Mammary epithelial cell (primary cell): ENCODE measurements around the gene ZC3H4.

Experiments used
- EZH2 ChIP-seq: IDR thresholded peaks from 2 replicates; pipeline ENCODE4 v1.6.1; 2012; ENCODE audit warnings: low read length, inconsistent platforms, borderline replicate concordance
- TF ChIP-seq, protein P1 (sequence below), 2 donors: IDR thresholded peaks in 1 of 2; conservative IDR thresholded peaks in 1 of 2; 2 replicates each; pipeline ENCODE4 v1.5.1; 2011 to 2012; ENCODE audit warnings: inconsistent platforms in 2 of 2, low read length in 2 of 2, mild to moderate bottlenecking in 2 of 2, control low read depth in 1 of 2, low read depth in 1 of 2; ENCODE audit not compliant: insufficient read depth in 1 of 2; ENCODE audit errors: extremely low read depth in 1 of 2

GRCh38 chr19:47097396-47098201 is 16.0 kb downstream of the ZC3H4 start:
- TF ChIP-seq, protein P1, sequence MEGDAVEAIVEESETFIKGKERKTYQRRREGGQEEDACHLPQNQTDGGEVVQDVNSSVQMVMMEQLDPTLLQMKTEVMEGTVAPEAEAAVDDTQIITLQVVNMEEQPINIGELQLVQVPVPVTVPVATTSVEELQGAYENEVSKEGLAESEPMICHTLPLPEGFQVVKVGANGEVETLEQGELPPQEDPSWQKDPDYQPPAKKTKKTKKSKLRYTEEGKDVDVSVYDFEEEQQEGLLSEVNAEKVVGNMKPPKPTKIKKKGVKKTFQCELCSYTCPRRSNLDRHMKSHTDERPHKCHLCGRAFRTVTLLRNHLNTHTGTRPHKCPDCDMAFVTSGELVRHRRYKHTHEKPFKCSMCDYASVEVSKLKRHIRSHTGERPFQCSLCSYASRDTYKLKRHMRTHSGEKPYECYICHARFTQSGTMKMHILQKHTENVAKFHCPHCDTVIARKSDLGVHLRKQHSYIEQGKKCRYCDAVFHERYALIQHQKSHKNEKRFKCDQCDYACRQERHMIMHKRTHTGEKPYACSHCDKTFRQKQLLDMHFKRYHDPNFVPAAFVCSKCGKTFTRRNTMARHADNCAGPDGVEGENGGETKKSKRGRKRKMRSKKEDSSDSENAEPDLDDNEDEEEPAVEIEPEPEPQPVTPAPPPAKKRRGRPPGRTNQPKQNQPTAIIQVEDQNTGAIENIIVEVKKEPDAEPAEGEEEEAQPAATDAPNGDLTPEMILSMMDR (conservative IDR thresholded peaks at IDR 0.05 in 1 of 2, IDR thresholded peaks at IDR 0.05 in 1 of 2; ENCODE audit: extremely low read depth in 1 of 2, insufficient read depth in 1 of 2, low read depth in 1 of 2, low read length in 2 of 2), result no peak
- TF ChIP-seq EZH2, result no peak
